GM12864 (cell line): ENCODE results near the gene HDDC2.

Experiments used
- DNase-seq: peaks from one replicate; pipeline ENCODE4 v3.0.0-alpha.2; 2011; ENCODE audit warnings: low read depth
- H3K4me3 ChIP-seq: 2 replicates; pipeline ENCODE4 v1.5.1; 2011; ENCODE audit warnings: mild to moderate bottlenecking, low read depth, low read length, control low read depth
- CTCF ChIP-seq: IDR thresholded peaks from 2 replicates; pipeline ENCODE4 v1.5.1; 2011; ENCODE audit warnings: low read depth, mild to moderate bottlenecking, moderate library complexity, low read length, control low read depth, inconsistent platforms; ENCODE audit errors: missing control alignments

HDDC2 gene

GRCh38 chr6:125245523-125246264 lies 56.1 kb downstream of the HDDC2 start:
- no peak for DNase-seq
- TF ChIP-seq CTCF = no peak
- H3K4me3 ChIP-seq = no peak overlapping the region

GRCh38 chr6:125245109-125245508 lies 56.7 kb downstream of the HDDC2 start:
- DNase-seq = no peak
- no peak for TF ChIP-seq CTCF
- H3K4me3 ChIP-seq = no peak overlapping the region

- no peak for TF ChIP-seq CTCF
- no peak for DNase-seq
- no peak overlapping the region for H3K4me3 ChIP-seq
Observed at GRCh38 chr6:125237764-125238163, 64.0 kb downstream of the HDDC2 start.

GRCh38 chr6:125236536-125237327 lies 65.0 kb downstream of the HDDC2 start:
- H3K4me3 ChIP-seq = no peak overlapping the region
- TF ChIP-seq CTCF = no peak
- no peak for DNase-seq

GRCh38 chr6:125233202-125233601 lies 68.6 kb downstream of the HDDC2 start:
- H3K4me3 ChIP-seq = no peak overlapping the region
- no peak for TF ChIP-seq CTCF
- DNase-seq = no peak

- TF ChIP-seq CTCF = no peak
- DNase-seq = no peak
- no peak overlapping the region for H3K4me3 ChIP-seq
Observed at GRCh38 chr6:125232466-125232865, 69.3 kb downstream of the HDDC2 start.
